Endothelial cell of umbilical vein (primary cell): ENCODE data around the gene C1QL2.

ENCODE experiments used
- EZH2 ChIP-seq: IDR thresholded peaks from 2 replicates; pipeline ENCODE4 v1.6.1; 2012; ENCODE audit warnings: borderline replicate concordance, low read depth, mild to moderate bottlenecking, moderate library complexity, low read length, inconsistent platforms; ENCODE audit not compliant: severe bottlenecking
- FOS ChIP-seq: IDR thresholded peaks from 2 replicates; pipeline ENCODE4 v1.6.1; 2011; ENCODE audit warnings: mild to moderate bottlenecking, low read length, moderate library complexity, borderline replicate concordance; ENCODE audit not compliant: insufficient read depth
- GATA2 ChIP-seq: IDR thresholded peaks from 2 replicates; pipeline ENCODE4 v1.7.0; 2011; ENCODE audit warnings: low read depth, mild to moderate bottlenecking, moderate library complexity, mixed read lengths, low read length; ENCODE audit not compliant: insufficient read length, insufficient read depth
- JUN ChIP-seq: IDR thresholded peaks from 2 replicates; pipeline ENCODE4 v1.6.1; 2011; ENCODE audit warnings: borderline replicate concordance, low read depth; ENCODE audit not compliant: insufficient read length, insufficient read depth
- MYC ChIP-seq: IDR thresholded peaks from one replicate; pipeline ENCODE4 v1.6.1; 2011; ENCODE audit warnings: mild to moderate bottlenecking, low read depth, low read length
- POLR2A ChIP-seq: IDR thresholded peaks from 2 replicates; pipeline ENCODE4 v1.6.1; 2012; ENCODE audit warnings: low read depth, mild to moderate bottlenecking, control low read depth, low read length
- POLR2AphosphoS5 ChIP-seq: IDR thresholded peaks from 2 replicates; pipeline ENCODE4 v1.6.1; 2012; ENCODE audit warnings: low read depth, mild to moderate bottlenecking, control low read depth, low read length, moderate library complexity; ENCODE audit not compliant: insufficient read depth
- TF ChIP-seq, protein P1 (sequence below), 2 donors: IDR thresholded peaks; 1 replicate in 1 of 2; 2 replicates in 1 of 2; pipeline ENCODE4 v1.5.1; 2011; ENCODE audit warnings: low read length in 2 of 2, mild to moderate bottlenecking in 2 of 2, moderate library complexity in 2 of 2, control low read depth in 1 of 2, inconsistent platforms in 1 of 2, low read depth in 1 of 2; ENCODE audit not compliant: insufficient read depth in 1 of 2; ENCODE audit errors: extremely low read depth in 1 of 2
- TF ChIP-seq, protein P2 (sequence below): IDR thresholded peaks from 2 replicates; pipeline ENCODE4 v1.6.1; 2011; ENCODE audit not compliant: insufficient read depth, insufficient read length

DNA sequence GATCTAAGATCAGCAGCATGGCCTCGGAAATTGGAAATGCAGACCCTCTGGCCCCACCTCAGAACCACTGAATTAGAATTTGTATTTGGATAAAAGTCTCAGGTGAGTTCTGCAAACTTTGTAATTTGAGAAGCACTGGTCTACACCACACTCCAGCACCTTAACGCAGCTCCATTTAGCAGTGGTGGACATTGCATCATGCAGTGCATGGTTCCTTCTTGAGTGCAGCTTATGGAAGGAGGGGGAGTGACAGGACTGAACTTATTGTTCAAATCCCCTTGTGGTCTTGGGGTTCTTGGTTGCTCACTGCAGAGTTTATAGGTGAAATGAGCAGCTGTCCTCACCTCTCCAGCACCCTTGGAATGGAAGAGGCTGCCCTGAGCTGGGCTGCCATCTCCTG, 47.6 kb upstream of the C1QL2 start:
- TF ChIP-seq, protein P1, sequence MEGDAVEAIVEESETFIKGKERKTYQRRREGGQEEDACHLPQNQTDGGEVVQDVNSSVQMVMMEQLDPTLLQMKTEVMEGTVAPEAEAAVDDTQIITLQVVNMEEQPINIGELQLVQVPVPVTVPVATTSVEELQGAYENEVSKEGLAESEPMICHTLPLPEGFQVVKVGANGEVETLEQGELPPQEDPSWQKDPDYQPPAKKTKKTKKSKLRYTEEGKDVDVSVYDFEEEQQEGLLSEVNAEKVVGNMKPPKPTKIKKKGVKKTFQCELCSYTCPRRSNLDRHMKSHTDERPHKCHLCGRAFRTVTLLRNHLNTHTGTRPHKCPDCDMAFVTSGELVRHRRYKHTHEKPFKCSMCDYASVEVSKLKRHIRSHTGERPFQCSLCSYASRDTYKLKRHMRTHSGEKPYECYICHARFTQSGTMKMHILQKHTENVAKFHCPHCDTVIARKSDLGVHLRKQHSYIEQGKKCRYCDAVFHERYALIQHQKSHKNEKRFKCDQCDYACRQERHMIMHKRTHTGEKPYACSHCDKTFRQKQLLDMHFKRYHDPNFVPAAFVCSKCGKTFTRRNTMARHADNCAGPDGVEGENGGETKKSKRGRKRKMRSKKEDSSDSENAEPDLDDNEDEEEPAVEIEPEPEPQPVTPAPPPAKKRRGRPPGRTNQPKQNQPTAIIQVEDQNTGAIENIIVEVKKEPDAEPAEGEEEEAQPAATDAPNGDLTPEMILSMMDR (IDR thresholded peaks at IDR 0.05; ENCODE audit: extremely low read depth in 1 of 2, insufficient read depth in 1 of 2, low read depth in 1 of 2, low read length in 2 of 2), result no peak
- TF ChIP-seq POLR2A, result no peak
- TF ChIP-seq, protein P2, sequence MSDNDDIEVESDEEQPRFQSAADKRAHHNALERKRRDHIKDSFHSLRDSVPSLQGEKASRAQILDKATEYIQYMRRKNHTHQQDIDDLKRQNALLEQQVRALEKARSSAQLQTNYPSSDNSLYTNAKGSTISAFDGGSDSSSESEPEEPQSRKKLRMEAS, result no peak
- TF ChIP-seq FOS, result no peak
- no peak for TF ChIP-seq POLR2AphosphoS5
- no peak for TF ChIP-seq GATA2
- no peak for TF ChIP-seq JUN
- no peak for TF ChIP-seq EZH2
- no peak for TF ChIP-seq MYC
